Measurements from ENCODE around the gene COPG1. TPM values are rescaled to one million over a fixed set of nuclear protein-coding genes. Genes with fewer than 3 reads are reported as not detected.

Gene COPG1
- polyA plus RNA-seq, 6 donors from 2014 or later, result 48.6 to 95.6 (median 60.9) TPM

DNA sequence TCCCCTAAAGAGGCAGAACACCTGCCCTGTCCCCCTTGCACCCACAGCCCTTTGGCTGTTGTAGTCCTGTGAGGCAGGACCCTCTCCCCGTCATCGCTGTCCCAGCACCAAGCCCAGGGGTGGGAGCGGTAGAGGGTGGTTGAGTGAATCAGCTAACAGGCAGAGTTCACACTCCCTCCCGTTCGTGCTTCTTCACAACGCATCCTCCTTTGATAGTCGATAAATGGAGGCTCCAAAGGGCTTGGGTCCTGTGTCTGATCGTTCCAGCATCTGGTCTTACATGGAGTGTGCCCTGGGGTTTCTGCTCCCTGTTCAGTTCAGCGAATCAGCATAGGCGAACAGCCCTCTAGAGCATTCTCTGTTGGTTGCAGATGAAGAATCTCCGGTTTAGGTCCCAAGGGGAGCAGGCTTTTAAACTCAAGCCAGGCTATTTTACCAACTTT, 28.4 kb downstream of the COPG1 start:
- ATAC-seq (ENCODE audit: low read depth in 2 of 2), result no peak
- H3K4me1 Mint-ChIP-seq, result peaks cover 64 to 81% (median 78%) of the 10 kb centered on the region in 3 donors
- peak overlapping the region; percentile 90 to 98 (median 96) for H3K4me3 Mint-ChIP-seq

DNA sequence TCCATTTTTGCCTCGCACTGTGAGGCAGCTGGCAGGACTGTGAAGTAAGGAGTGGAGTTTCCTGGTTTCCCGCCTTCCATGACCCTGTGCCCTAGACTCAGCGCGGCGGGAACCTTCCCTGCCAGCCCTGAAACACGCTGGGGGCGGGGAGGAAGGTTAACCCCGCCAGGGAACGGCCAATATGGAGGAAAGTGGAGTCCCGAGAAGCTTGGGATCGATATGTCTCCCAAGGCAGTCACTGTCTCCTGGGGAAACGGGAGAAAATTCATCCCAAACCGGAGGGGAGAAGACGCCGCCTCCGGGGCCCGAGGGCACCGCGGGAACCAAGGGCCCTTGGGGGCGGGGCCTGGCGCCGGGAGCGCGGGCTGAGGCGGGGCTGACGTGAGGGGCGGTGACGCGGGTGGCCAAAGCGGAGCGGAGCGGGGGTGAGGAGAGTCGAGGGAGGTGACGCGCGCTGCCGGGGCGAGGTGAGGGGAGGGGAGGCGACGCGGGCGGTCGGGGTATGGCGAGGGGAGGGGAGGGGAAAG, 29.1 kb downstream of the COPG1 start, which contains the start of gene HMCES:
TSS of gene HMCES (plus strand) at position 432 of the 527 bp plus-strand sequence. CDS start 863 bp downstream, outside the sequence.
- H3K36me3 Mint-ChIP-seq, result peaks cover 15 to 24% of the 10 kb centered on the region in 2 donors

More for the DNA sequence above, 28.4 kb downstream of the COPG1 start:
- peaks cover 15 to 24% of the 10 kb centered on the region in 2 donors for H3K36me3 Mint-ChIP-seq
- H3K9me3 Mint-ChIP-seq, result no peaks in the 10 kb centered on the region
- peak overlapping the region; percentile 96 to 99 (median 98) for H3K27ac Mint-ChIP-seq
- no peaks in the 10 kb centered on the region for H3K27me3 Mint-ChIP-seq
- peak; percentile 45 for DNase-seq

DNA sequence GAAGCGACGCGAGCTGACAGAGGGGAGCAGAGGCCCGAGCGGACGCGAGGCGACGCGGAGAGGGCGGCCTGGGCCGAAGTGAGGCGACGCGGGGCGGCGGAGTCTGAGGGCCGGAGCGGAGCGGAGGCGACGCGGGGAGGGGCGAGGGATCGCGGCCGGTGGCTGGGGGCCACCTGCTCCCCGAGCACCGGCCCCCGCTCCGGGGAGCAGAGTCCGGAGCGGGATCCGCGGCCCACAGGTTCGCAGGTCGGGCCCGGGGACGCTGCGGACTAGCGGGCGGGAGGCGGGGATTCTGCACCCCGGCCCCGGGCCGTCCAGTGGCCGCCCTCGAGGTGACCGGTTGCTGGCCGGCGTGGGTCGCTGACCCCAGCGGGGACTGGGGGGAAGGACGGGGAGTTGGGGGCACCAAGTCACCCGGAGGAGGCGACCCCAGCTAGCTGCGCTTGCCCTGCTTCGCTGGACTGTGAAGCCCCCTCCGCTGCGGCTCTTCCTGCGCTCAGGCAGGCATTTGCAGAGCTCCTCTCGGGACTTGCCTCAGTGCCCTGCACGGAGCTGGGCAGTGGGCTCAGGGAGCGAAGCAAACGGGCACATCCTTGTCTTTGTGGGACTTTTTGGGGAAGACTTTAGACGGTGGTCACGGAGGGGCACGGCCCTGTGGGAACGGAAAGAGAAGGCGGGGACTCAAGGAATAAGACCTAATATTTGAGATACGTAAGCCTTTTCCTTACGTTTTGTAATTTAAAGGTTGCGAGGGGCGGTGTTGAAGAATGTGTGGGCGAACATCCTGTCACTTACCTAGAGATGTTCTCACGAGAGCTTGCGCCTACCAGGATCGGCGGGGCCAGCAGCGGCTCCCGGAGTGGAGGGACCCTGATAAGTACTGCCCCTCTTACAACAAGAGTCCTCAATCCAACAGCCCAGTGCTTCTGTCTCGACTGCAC, 29.8 kb downstream of the COPG1 start:
- ATAC-seq (ENCODE audit: low read depth in 2 of 2) (no peak), DNase-seq (peak; percentile 34)
- Mint-ChIP-seq H3K9me3 (no peaks in the 10 kb centered on the region), H3K27ac (peak overlapping the region; percentile 96 to 99 (median 98)), H3K36me3 (peaks cover 15 to 17% of the 10 kb centered on the region in 2 donors), H3K4me3 (peak overlapping the region; percentile 90 to 98 (median 97)), H3K4me1 (peaks cover 68 to 89% (median 89%) of the 10 kb centered on the region in 3 donors), H3K27me3 (no peaks in the 10 kb centered on the region)

More for the DNA sequence above, 29.1 kb downstream of the COPG1 start, which contains the start of gene HMCES:
- H3K27ac Mint-ChIP-seq, result peak within 1 kb of the TSS; percentile 96 to 99 (median 98)
- DNase-seq (peak; percentile 95), ATAC-seq (ENCODE audit: low read depth in 2 of 2) (peak; percentile 67 to 73)
- H3K9me3 Mint-ChIP-seq, result no peaks in the 10 kb centered on the region
- peaks cover 67 to 87% (median 85%) of the 10 kb centered on the region in 3 donors for H3K4me1 Mint-ChIP-seq
- H3K4me3 Mint-ChIP-seq, result peak within 1 kb of the TSS; percentile 90 to 98 (median 97)
- no peaks in the 10 kb centered on the region for H3K27me3 Mint-ChIP-seq

DNA sequence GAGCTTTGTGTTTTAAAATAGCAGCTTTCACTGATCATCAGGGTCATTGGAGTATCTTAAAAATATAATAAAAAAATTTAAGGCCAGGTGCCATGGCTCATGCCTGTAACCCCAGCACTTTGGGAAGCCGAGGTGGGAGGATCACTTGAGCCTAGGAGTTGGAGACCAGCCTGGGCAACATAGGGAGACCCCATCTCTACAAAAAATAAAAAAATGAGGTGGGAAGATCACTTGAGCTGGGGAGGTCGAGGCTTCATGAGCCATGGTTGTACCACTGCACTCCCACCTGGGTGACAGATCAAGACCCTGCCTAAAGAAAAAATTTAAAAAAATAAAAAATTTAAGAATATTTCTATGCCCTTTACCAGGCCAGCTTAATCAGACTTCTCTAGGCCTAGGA, 30.8 kb downstream of the COPG1 start:
- H3K9me3 Mint-ChIP-seq, result no peaks in the 10 kb centered on the region
- H3K27me3 Mint-ChIP-seq, result no peaks in the 10 kb centered on the region
- H3K27ac Mint-ChIP-seq, result peak overlapping the region in 4 of 6 donors; percentile 92 to 98 (median 97)
- peaks cover 6 to 7% of the 10 kb centered on the region in 2 donors for H3K36me3 Mint-ChIP-seq
- H3K4me3 Mint-ChIP-seq, result peak overlapping the region; percentile 90 to 97 (median 97)
- DNase-seq (no peak), ATAC-seq (ENCODE audit: low read depth in 2 of 2) (no peak)
- H3K4me1 Mint-ChIP-seq, result peaks cover 61 to 89% (median 88%) of the 10 kb centered on the region in 3 donors

DNA sequence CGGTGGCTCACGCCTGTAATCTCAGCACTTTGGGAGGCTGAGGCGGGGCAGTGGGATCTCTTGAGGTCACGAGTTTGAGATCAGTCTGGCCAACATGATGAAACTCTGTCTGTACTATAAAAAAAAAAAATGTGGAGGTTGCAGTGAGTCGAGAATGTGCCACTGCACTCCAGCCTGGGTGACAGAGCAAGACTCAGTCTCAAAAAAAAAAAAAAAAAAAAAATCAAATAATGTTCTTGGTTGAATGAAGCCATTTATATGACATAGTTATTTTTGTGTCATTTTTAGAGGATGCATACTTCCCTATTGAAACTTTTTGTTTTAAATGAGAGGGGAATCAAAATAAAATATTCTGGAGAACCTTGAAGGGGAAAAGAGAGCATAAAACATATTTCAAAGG, 32.3 kb downstream of the COPG1 start:
- no peak for ATAC-seq (ENCODE audit: low read depth in 2 of 2)
- H3K36me3 Mint-ChIP-seq, result peaks cover 0 to 5% of the 10 kb centered on the region in 2 donors
- no peaks in the 10 kb centered on the region for H3K9me3 Mint-ChIP-seq
- DNase-seq, result peak; percentile 29
- peaks cover 51 to 85% (median 76%) of the 10 kb centered on the region in 3 donors for H3K4me1 Mint-ChIP-seq
- no peaks in the 10 kb centered on the region for H3K27me3 Mint-ChIP-seq
- peak overlapping the region; percentile 82 to 97 (median 92) for H3K4me3 Mint-ChIP-seq
- peak overlapping the region; percentile 5 to 97 (median 90) for H3K27ac Mint-ChIP-seq

DNA sequence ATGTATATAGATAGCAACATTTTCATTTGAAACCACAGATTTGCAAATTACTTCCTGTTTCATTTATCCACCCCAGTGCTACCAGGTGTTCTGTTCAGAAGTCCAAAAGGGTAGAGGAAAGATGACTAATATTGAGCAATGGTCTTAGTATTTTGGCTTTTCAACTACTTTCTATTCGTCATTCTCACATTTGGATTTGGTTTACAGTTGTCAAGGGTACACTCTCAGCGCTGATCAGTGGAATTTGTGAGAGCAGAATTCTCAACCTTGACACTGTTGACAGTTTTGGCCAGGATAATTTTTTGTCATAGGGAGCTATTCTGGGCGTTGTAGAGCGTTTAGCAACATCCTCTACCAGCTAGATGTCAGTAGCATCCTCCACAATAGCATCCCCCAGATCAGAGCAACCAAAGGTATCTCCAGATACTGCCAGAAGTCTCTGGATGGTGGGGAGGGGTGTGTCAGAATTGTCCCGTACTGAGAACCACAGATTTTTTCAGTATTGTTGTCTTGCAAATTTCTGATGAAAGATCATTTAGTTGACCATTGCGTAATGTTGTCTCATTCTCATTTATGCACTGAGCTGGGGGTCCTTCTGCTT, 33.4 kb downstream of the COPG1 start:
- peak; percentile 80 for DNase-seq
- Mint-ChIP-seq H3K27me3 (no peaks in the 10 kb centered on the region), H3K36me3 (peaks cover 0 to 7% of the 10 kb centered on the region in 2 donors), H3K4me3 (peak overlapping the region; percentile 82 to 97 (median 92)), H3K27ac (peak overlapping the region; percentile 58 to 97 (median 96)), H3K4me1 (peaks cover 44 to 75% (median 65%) of the 10 kb centered on the region in 3 donors), H3K9me3 (no peaks in the 10 kb centered on the region)
- peak; percentile 55 to 59 for ATAC-seq (ENCODE audit: low read depth in 2 of 2)

DNA sequence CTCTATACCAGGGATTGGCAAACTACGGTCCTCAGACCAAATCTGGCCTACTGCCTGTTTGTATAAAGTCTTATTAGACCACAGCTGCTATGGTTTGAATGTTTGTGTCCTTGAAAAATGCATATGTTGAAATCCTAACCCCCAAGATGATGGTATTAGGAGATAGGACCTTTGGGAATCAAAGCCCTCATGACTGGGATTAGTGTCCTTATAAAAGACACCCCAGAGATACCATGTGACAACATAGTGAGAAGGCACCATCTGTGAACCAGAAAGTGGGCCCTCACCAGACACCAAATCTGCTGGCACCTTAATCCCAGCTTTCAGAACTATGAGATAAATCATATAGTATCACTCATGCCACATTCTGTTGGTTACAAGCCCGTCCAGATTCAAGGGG, 36.7 kb downstream of the COPG1 start:
- Mint-ChIP-seq H3K4me1 (peaks cover 31 to 58% (median 41%) of the 10 kb centered on the region in 3 donors), H3K4me3 (no peak overlapping the region), H3K9me3 (no peaks in the 10 kb centered on the region), H3K27me3 (no peaks in the 10 kb centered on the region), H3K36me3 (peaks cover 0 to 18% of the 10 kb centered on the region in 2 donors), H3K27ac (no peak overlapping the region)
- ATAC-seq (ENCODE audit: low read depth in 2 of 2) (no peak), DNase-seq (no peak)

DNA sequence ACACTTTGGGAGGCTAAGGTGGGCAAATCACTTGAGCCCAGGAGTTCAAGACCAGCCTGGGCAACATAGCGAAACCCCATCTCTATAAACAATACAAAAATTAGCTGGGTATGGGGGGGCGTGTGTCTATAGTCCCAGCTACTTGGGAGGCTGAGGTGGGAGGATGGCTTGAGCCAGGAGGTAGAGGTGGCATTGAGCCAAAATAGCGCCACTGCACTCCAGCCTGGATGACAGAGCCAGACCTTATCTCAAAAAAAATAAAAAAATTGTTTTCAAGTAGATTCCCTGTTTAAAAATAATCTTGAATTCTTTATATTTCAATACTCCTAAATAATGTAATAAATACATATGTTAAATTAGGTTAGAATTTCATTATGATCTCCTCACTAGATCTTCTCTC, 39.0 kb downstream of the COPG1 start:
- Mint-ChIP-seq H3K27ac (no peak overlapping the region), H3K36me3 (peaks cover 0 to 29% of the 10 kb centered on the region in 2 donors), H3K27me3 (no peaks in the 10 kb centered on the region), H3K4me3 (no peak overlapping the region), H3K9me3 (no peaks in the 10 kb centered on the region), H3K4me1 (peaks cover 16 to 34% (median 24%) of the 10 kb centered on the region in 3 donors)
- DNase-seq (no peak), ATAC-seq (ENCODE audit: low read depth in 2 of 2) (no peak)

DNA sequence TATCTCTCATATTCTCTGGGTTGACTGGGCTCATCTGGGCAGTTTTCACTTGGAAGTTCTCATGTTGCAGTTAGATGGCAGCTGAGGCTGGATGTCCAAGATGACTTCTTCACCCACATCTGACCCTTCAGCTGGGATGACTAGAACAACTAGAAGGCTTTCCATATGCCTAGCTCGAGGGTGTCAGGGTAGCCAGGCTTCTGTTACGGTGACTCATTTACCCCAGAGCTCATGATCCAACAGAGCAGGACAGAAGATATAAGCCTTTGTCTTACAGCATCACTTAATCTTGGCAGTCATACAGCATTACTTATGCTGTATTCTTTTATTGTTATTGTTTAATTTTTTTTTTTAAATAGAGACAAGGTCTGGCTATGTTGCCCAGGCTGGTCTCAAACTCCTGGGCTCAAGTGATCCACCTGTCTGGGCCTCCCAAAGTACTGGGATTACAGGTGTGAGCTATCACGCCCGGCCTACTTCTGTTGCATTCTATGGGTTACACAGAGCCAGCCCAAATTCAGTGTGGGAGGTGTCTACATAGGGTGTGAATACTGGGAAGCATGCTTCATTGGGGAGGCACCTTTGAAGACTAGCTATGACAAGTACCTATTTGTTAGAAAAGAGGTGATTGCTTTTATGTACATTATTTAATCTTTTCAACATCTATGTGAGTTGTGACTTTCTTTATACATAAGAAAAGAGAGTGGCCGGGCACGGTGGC, 40.0 kb downstream of the COPG1 start:
- no peaks in the 10 kb centered on the region for H3K9me3 Mint-ChIP-seq
- no peaks in the 10 kb centered on the region for H3K27me3 Mint-ChIP-seq
- no peak overlapping the region for H3K4me3 Mint-ChIP-seq
- peaks cover 0 to 34% of the 10 kb centered on the region in 2 donors for H3K36me3 Mint-ChIP-seq
- no peak overlapping the region for H3K27ac Mint-ChIP-seq
- DNase-seq (no peak), ATAC-seq (ENCODE audit: low read depth in 2 of 2) (no peak)
- H3K4me1 Mint-ChIP-seq, result peaks cover 9 to 26% (median 14%) of the 10 kb centered on the region in 3 donors

DNA sequence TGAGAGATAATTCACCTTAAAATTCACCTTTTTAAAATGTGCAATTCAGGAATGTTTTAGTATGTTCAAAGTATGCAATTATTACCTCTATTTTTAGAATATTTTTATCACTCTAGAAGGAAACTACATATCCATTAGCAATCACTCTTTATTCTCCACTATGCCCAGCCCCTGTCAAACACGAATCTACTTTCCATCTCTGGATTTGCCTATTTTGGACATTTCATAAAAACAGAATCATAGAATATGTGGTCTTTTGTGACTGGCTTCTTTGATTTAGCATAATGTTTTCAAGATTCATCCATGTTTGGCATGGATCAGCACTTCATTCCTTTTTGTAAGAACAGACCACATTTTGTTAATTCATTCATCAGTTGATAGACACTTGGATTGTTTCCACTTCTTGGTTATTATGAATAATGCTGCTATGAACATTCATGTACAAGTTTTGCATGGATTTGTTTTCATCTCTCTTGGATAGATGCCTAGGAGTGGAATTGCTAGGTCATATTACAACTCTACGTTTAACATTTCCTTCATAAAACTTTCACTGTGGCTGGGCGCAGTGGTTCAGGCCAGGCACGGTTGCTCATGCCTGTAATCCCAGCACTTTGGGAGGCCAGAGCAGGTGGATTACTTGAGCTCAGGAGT, 42.0 kb downstream of the COPG1 start:
- ATAC-seq (ENCODE audit: low read depth in 2 of 2) (no peak), DNase-seq (no peak)
- Mint-ChIP-seq H3K27ac (no peak overlapping the region), H3K27me3 (no peaks in the 10 kb centered on the region), H3K4me3 (no peak overlapping the region), H3K9me3 (no peaks in the 10 kb centered on the region), H3K36me3 (peaks cover 6 to 44% of the 10 kb centered on the region in 2 donors), H3K4me1 (peaks cover 6 to 15% (median 11%) of the 10 kb centered on the region in 3 donors)

DNA sequence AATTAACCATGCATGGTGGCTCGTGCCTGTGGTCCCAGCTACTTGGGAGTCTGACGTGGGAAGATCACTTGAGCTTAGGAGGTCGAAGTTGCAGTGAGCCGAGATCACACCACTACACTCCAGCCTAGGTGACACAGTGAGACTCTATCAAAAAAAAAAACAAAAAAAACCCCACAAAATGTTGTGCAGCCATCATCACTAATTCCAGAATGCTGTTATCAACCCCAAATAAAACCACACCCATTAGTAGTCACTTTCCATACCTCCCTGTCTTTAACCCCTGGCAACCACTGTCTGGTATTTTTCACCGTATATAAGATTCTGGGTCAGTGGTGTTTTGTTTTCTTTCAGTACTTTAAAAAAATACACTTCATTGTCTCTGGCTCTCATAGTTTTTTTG, 45.9 kb downstream of the COPG1 start:
- Mint-ChIP-seq H3K27ac (no peak overlapping the region), H3K9me3 (no peaks in the 10 kb centered on the region), H3K36me3 (peaks cover 6 to 43% of the 10 kb centered on the region in 2 donors), H3K4me3 (no peak overlapping the region), H3K4me1 (peaks cover 0 to 16% (median 0%) of the 10 kb centered on the region in 3 donors), H3K27me3 (no peaks in the 10 kb centered on the region)
- DNase-seq (no peak), ATAC-seq (ENCODE audit: low read depth in 2 of 2) (no peak)

Measured in naive B cell (primary cell).